GM21447 (cell line): ENCODE data around the gene NARF.
"Not testable (repeated sequence)": the region's sequence is repeated elsewhere in the genome, so short reads cannot be mapped to it uniquely, and the experiment has no call there.

ENCODE experiments used
- ATAC-seq: cut with Tn5 transposase; IDR thresholded peaks from one replicate; pipeline ENCODE4 v1.9.1; 2021; ENCODE audit not compliant: unreplicated experiment

NARF gene

GRCh38 chr17:82458179-82458884, at the start of gene NARF:
Gene NARF, plus strand, starts transcription at chr17:82458741. Its CDS starts 63 bp downstream, at chr17:82458804.
- peak; percentile 95 for ATAC-seq

- ATAC-seq, result no peak
These were observed 49.6 kb upstream of the NARF start for GRCh38 chr17:82408938-82409318.

- ATAC-seq, result no peak
These were observed 48.4 kb upstream of the NARF start for GRCh38 chr17:82410014-82410716.

- no peak for ATAC-seq
These were observed 47.0 kb upstream of the NARF start for GRCh38 chr17:82411396-82412053.

- ATAC-seq, result not testable (repeated sequence)
These were observed 46.5 kb upstream of the NARF start for GRCh38 chr17:82412081-82412480.

GRCh38 chr17:82412535-82413520, 45.7 kb upstream of the NARF start:
- ATAC-seq, result no peak

- no peak for ATAC-seq
These were observed 43.8 kb upstream of the NARF start for GRCh38 chr17:82414548-82415281.

GRCh38 chr17:82415336-82415735, 43.2 kb upstream of the NARF start:
- no peak for ATAC-seq

- no peak for ATAC-seq
These were observed 42.8 kb upstream of the NARF start for GRCh38 chr17:82415786-82416185.

GRCh38 chr17:82416264-82416663, 42.3 kb upstream of the NARF start:
- no peak for ATAC-seq

GRCh38 chr17:82416771-82417170, 41.8 kb upstream of the NARF start:
- no peak for ATAC-seq

GRCh38 chr17:82418001-82418986, 40.2 kb upstream of the NARF start, which contains the start of the genes HEXD and OGFOD3:
Gene HEXD, plus strand, starts transcription at chr17:82418347. Its CDS starts 1,453 bp downstream, at chr17:82419800.
Gene OGFOD3, minus strand, starts transcription at chr17:82418586. Its CDS starts 101 bp downstream, at chr17:82418485.
- peak; percentile 72 for ATAC-seq

- no peak for ATAC-seq
These were observed 39.0 kb upstream of the NARF start for GRCh38 chr17:82419540-82419939.

- no peak for ATAC-seq
These were observed 34.3 kb upstream of the NARF start for GRCh38 chr17:82424001-82424862.

GRCh38 chr17:82424863-82425159, 33.7 kb upstream of the NARF start:
- no peak for ATAC-seq

- ATAC-seq, result no peak
These were observed 30.0 kb upstream of the NARF start for GRCh38 chr17:82428546-82428945.

GRCh38 chr17:82429824-82430223, 28.7 kb upstream of the NARF start:
- no peak for ATAC-seq

GRCh38 chr17:82432017-82432416, 26.5 kb upstream of the NARF start:
- ATAC-seq, result no peak
